Osteocyte (in vitro differentiated cells): Measurements from ENCODE around the gene FAAP20. TPM values are rescaled to one million over a fixed set of nuclear protein-coding genes. Genes with fewer than 3 reads are reported as not detected.

Experiments used
- DNase-seq: peaks from one replicate; pipeline ENCODE4 v3.0.0; 2021; ENCODE audit warnings: mixed read lengths; ENCODE audit not compliant: unreplicated experiment; ENCODE audit errors: extremely low spot score
- H3K27ac Mint-ChIP-seq: one replicate; pipeline ENCODE4 v1.8.0; 2021; ENCODE audit warnings: mild to moderate bottlenecking, mixed read lengths; ENCODE audit not compliant: unreplicated experiment
- H3K27me3 Mint-ChIP-seq: one replicate; pipeline ENCODE4 v1.8.0; 2021; ENCODE audit warnings: mixed read lengths; ENCODE audit not compliant: unreplicated experiment
- H3K36me3 Mint-ChIP-seq: one replicate; pipeline ENCODE4 v1.8.0; 2021; ENCODE audit warnings: mixed read lengths; ENCODE audit not compliant: unreplicated experiment
- H3K4me1 Mint-ChIP-seq: one replicate; pipeline ENCODE4 v1.8.0; 2021; ENCODE audit warnings: mixed read lengths; ENCODE audit not compliant: unreplicated experiment
- H3K4me3 Mint-ChIP-seq: one replicate; pipeline ENCODE4 v1.8.0; 2021; ENCODE audit warnings: mild to moderate bottlenecking, moderate library complexity, mixed read lengths; ENCODE audit not compliant: unreplicated experiment
- H3K9me3 Mint-ChIP-seq: one replicate; pipeline ENCODE4 v1.8.0; 2021; ENCODE audit warnings: mixed read lengths; ENCODE audit not compliant: unreplicated experiment
- CTCF ChIP-seq: fragments of 200-600 bp; sonication (generic); IDR thresholded peaks from 2 replicates; pipeline ENCODE4 v1.5.0; 2021; ENCODE audit warnings: antibody characterized with exemption, mild to moderate bottlenecking, moderate library complexity
- total RNA-seq: library from RNA; stranded (reverse); gene quantifications from 2 replicates; pipeline ENCODE4 v1.2.1, GENCODE V29; 2021

The FAAP20 gene
- total RNA-seq, 1 donor from 2014 or later = 90.4 TPM

DNA sequence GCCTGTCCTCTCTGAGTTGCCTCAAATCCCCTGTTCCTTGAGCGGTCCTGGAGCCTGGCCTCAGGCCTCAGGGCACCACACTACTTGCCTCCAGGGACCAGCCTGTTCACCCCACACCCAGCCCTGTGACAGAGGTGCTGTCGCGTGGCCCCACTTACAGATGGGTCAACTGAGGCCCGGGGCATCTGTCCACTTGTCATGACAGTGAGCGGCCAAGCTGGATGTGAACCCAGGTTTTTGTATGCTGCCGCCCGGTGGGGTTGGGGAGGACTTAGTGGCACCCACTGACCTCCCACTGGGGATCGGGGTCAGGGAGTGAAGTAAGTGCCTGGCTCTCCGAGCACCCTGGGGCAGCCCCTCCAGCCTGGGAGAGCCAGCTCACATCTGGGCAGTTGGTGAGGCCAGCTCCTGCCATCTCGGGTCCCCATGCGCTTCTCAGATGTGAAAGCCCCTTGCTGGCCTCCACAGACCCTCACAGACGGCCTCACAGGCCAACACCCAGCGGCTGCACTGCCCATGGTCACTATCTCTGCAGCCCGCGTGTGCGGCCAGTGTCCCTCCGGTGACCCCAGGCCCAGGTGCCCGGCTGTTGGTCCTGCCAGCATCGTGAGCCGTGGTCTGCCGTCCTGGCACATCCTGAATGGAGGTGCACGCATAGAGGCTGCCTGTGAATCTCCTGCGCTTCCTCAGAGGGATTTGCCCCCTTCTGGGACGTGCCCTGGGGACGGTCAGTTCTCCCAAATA lies 9.3 kb upstream of the FAAP20 start:
- Mint-ChIP-seq H3K4me1 (peaks cover 41% of the 10 kb centered on the region), H3K9me3 (no peaks in the 10 kb centered on the region), H3K27me3 (no peaks in the 10 kb centered on the region), H3K27ac (no peak overlapping the region), H3K4me3 (no peak overlapping the region), H3K36me3 (no peaks in the 10 kb centered on the region)
- TF ChIP-seq CTCF = no peak
- no peak for DNase-seq

- Mint-ChIP-seq H3K27me3 (no peaks in the 10 kb centered on the region), H3K4me3 (no peak overlapping the region), H3K36me3 (no peaks in the 10 kb centered on the region), H3K4me1 (peaks cover 32% of the 10 kb centered on the region), H3K27ac (no peak overlapping the region), H3K9me3 (no peaks in the 10 kb centered on the region)
- no peak for DNase-seq
- TF ChIP-seq CTCF = no peak
Measured at GRCh38 chr1:2202843-2203601, 8.4 kb upstream of the FAAP20 start.

GRCh38 chr1:2202008-2202575 lies 7.5 kb upstream of the FAAP20 start:
- no peaks in the 10 kb centered on the region for H3K27me3 Mint-ChIP-seq
- no peak overlapping the region for H3K4me3 Mint-ChIP-seq
- TF ChIP-seq CTCF = no peak
- no peak for DNase-seq
- no peak overlapping the region for H3K27ac Mint-ChIP-seq
- H3K4me1 Mint-ChIP-seq = peaks cover 23% of the 10 kb centered on the region
- no peaks in the 10 kb centered on the region for H3K36me3 Mint-ChIP-seq
- no peaks in the 10 kb centered on the region for H3K9me3 Mint-ChIP-seq

- no peak for DNase-seq
- peaks cover 14% of the 10 kb centered on the region for H3K4me1 Mint-ChIP-seq
- TF ChIP-seq CTCF = no peak
- H3K4me3 Mint-ChIP-seq = no peak overlapping the region
- no peaks in the 10 kb centered on the region for H3K9me3 Mint-ChIP-seq
- H3K36me3 Mint-ChIP-seq = no peaks in the 10 kb centered on the region
- no peaks in the 10 kb centered on the region for H3K27me3 Mint-ChIP-seq
- no peak overlapping the region for H3K27ac Mint-ChIP-seq
Measured at GRCh38 chr1:2201062-2201461, 6.5 kb upstream of the FAAP20 start.
